H9 (cell line): ENCODE measurements around the gene TNRC6C. TPM values are rescaled to one million over a fixed set of nuclear protein-coding genes. Genes with fewer than 3 reads are reported as not detected.

Source experiments
- DNase-seq: peaks from one replicate; pipeline ENCODE4 v3.0.0-alpha.2; 2017
- H2AFZ ChIP-seq: one replicate; pipeline ENCODE4 v1.6.1; 2013; ENCODE audit warnings: mild to moderate bottlenecking, low read length, control low read depth, moderate library complexity
- H2AK5ac ChIP-seq: 2 replicates; pipeline ENCODE4 v1.6.1; 2013; ENCODE audit warnings: low read length, control low read depth, mixed read lengths; ENCODE audit not compliant: insufficient read length
- H2BK120ac ChIP-seq: one replicate; pipeline ENCODE4 v1.6.1; 2013; ENCODE audit warnings: low read depth, mild to moderate bottlenecking, low read length, control low read depth, inconsistent platforms; ENCODE audit not compliant: poor library complexity, severe bottlenecking
- H2BK12ac ChIP-seq: 2 replicates; pipeline ENCODE4 v1.6.1; 2013; ENCODE audit warnings: low read length, control low read depth, mixed read lengths, low read depth; ENCODE audit not compliant: insufficient read length
- H2BK15ac ChIP-seq: 2 replicates; pipeline ENCODE4 v1.6.1; 2013; ENCODE audit warnings: low read depth, low read length, control low read depth
- H2BK20ac ChIP-seq: one replicate; pipeline ENCODE4 v1.6.1; 2013; ENCODE audit warnings: low read depth, mild to moderate bottlenecking, low read length, control low read depth, inconsistent platforms; ENCODE audit not compliant: poor library complexity, severe bottlenecking
- H2BK5ac ChIP-seq: 2 replicates; pipeline ENCODE4 v1.6.1; 2013; ENCODE audit warnings: low read length, control low read depth, mixed read lengths; ENCODE audit not compliant: insufficient read length
- H3K14ac ChIP-seq: 2 replicates; pipeline ENCODE4 v1.6.1; 2013; ENCODE audit warnings: low read length, control low read depth; ENCODE audit not compliant: insufficient read depth
- H3K18ac ChIP-seq: 2 replicates; pipeline ENCODE4 v1.6.1; 2013; ENCODE audit warnings: low read depth, mild to moderate bottlenecking, mixed read lengths, low read length, control low read depth; ENCODE audit not compliant: insufficient read length
- H3K23ac ChIP-seq: 2 replicates; pipeline ENCODE4 v1.6.1; 2013; ENCODE audit warnings: low read length, control low read depth, mixed read lengths, low read depth; ENCODE audit not compliant: insufficient read length
- H3K23me2 ChIP-seq: 2 replicates; pipeline ENCODE4 v1.6.1; 2013; ENCODE audit warnings: low read depth, mild to moderate bottlenecking, mixed read lengths, low read length, control low read depth; ENCODE audit not compliant: insufficient read length, poor library complexity, severe bottlenecking
- H3K27ac ChIP-seq: 2 replicates; pipeline ENCODE4 v1.5.1; 2013; ENCODE audit warnings: low read length, control low read depth, mixed read lengths, low read depth; ENCODE audit not compliant: insufficient read length
- H3K27me3 ChIP-seq: 2 replicates; pipeline ENCODE4 v1.6.1; 2013; ENCODE audit warnings: low read length, control low read depth, inconsistent platforms; ENCODE audit not compliant: insufficient read depth
- H3K4ac ChIP-seq: 2 replicates; pipeline ENCODE4 v1.6.1; 2013; ENCODE audit warnings: low read depth, mild to moderate bottlenecking, control low read depth, inconsistent platforms, low read length, moderate library complexity
- H3K4me1 ChIP-seq: 2 replicates; pipeline ENCODE4 v1.6.1; 2013; ENCODE audit warnings: low read length, control low read depth, inconsistent platforms; ENCODE audit not compliant: insufficient read depth
- H3K4me2 ChIP-seq: 2 replicates; pipeline ENCODE4 v1.6.1; 2013; ENCODE audit warnings: low read length, control low read depth, mixed read lengths; ENCODE audit not compliant: insufficient read length, insufficient read depth
- H3K56ac ChIP-seq: 2 replicates; pipeline ENCODE4 v1.6.1; 2013; ENCODE audit warnings: low read depth, mild to moderate bottlenecking, mixed read lengths, low read length, control low read depth; ENCODE audit not compliant: insufficient read length
- H3K79me1 ChIP-seq: 2 replicates; pipeline ENCODE4 v1.6.1; 2013; ENCODE audit warnings: low read depth, mild to moderate bottlenecking, moderate library complexity, low read length, control low read depth, inconsistent platforms; ENCODE audit not compliant: insufficient read depth, poor library complexity, severe bottlenecking
- H3K79me2 ChIP-seq: 2 replicates; pipeline ENCODE4 v1.6.1; 2013; ENCODE audit warnings: low read length, control low read depth, inconsistent platforms; ENCODE audit not compliant: insufficient read depth
- H3K9ac ChIP-seq: 2 replicates; pipeline ENCODE4 v1.6.1; 2013; ENCODE audit warnings: low read length, control low read depth, mixed read lengths; ENCODE audit not compliant: insufficient read length; ENCODE audit errors: extremely low read depth
- H3K9me3 ChIP-seq: one replicate; pipeline ENCODE4 v1.6.1; 2013; ENCODE audit warnings: low read depth, low read length, inconsistent platforms; ENCODE audit not compliant: control insufficient read depth
- H3T11ph ChIP-seq: one replicate; pipeline ENCODE4 v1.6.1; 2013; ENCODE audit warnings: mild to moderate bottlenecking, low read length, control low read depth, inconsistent platforms
- H4K20me1 ChIP-seq: one replicate; pipeline ENCODE4 v1.6.1; 2013; ENCODE audit not compliant: control insufficient read depth, insufficient read length, insufficient read depth
- H4K5ac ChIP-seq: 2 replicates; pipeline ENCODE4 v1.6.1; 2013; ENCODE audit warnings: low read depth, mild to moderate bottlenecking, mixed read lengths, low read length, control low read depth; ENCODE audit not compliant: insufficient read length
- H4K8ac ChIP-seq: replicated peaks from 2 replicates; pipeline ENCODE4 v1.6.1; 2013; ENCODE audit warnings: low read length, control low read depth, mixed read lengths, low read depth; ENCODE audit not compliant: insufficient read length
- H4K91ac ChIP-seq: 2 replicates; pipeline ENCODE4 v1.6.1; 2013; ENCODE audit warnings: low read depth, mild to moderate bottlenecking, moderate library complexity, mixed read lengths, low read length, control low read depth; ENCODE audit not compliant: insufficient read length
- H3K27ac Mint-ChIP-seq, 3 experiments: 2 replicates in 2 of 3; 3 replicates in 1 of 3; pipeline ENCODE4 v1.8.0; 2020 to 2021; ENCODE audit warnings: mixed read lengths in 3 of 3, mild to moderate bottlenecking in 1 of 3, moderate library complexity in 1 of 3
- H3K27me3 Mint-ChIP-seq: 2 replicates; pipeline ENCODE4 v1.8.0; 2021; ENCODE audit warnings: low read depth, mild to moderate bottlenecking, moderate library complexity, mixed read lengths
- H3K36me3 Mint-ChIP-seq, 3 experiments: 2 replicates in 2 of 3; 3 replicates in 1 of 3; pipeline ENCODE4 v1.8.0; 2020 to 2021; ENCODE audit warnings: low read depth in 3 of 3, mixed read lengths in 3 of 3; ENCODE audit not compliant: insufficient read depth in 1 of 3
- H3K4me1 Mint-ChIP-seq, 2 experiments: 2 replicates each; pipeline ENCODE4 v1.8.0; 2020; ENCODE audit warnings: mixed read lengths in 2 of 2
- H3K4me3 Mint-ChIP-seq, 2 experiments: 2 replicates in 1 of 2; 3 replicates in 1 of 2; pipeline ENCODE4 v1.8.0; 2020 to 2021; ENCODE audit warnings: mild to moderate bottlenecking in 2 of 2, mixed read lengths in 2 of 2, moderate library complexity in 1 of 2
- H3K9me3 Mint-ChIP-seq, 2 experiments: 2 replicates in 1 of 2; 3 replicates in 1 of 2; pipeline ENCODE4 v1.8.0; 2020; ENCODE audit warnings: mild to moderate bottlenecking in 2 of 2, mixed read lengths in 2 of 2, moderate library complexity in 1 of 2
- CTCF ChIP-seq: fragments of 200-600 bp; sonication (generic); conservative IDR thresholded peaks from 3 replicates; pipeline ENCODE4 v1.8.0; 2021; ENCODE audit warnings: antibody characterized with exemption, mild to moderate bottlenecking
- WGBS: extraction: QIAGEN DNeasy Blood & Tissue Kit; methylation state at CpG from one replicate; pipeline ENCODE4 v1.1.7; 2013; ENCODE audit warnings: missing lambda C conversion rate, low lambda C conversion rate, mixed read lengths; ENCODE audit not compliant: insufficient read length; ENCODE audit errors: extremely low coverage; 5-methylcytosine and 5-hydroxymethylcytosine counted together
- total RNA-seq: library from RNA; stranded (reverse); gene quantifications from 2 replicates; pipeline ENCODE4 v1.2.1, GENCODE V29; 2021

TNRC6C gene
- total RNA-seq, 1 experiment from 2014 or later, result 24.7 TPM

- no peak overlapping the region for H2BK20ac ChIP-seq
- no peak overlapping the region for H2AK5ac ChIP-seq
- H4K20me1 ChIP-seq, result no peaks in the 10 kb centered on the region
- H3T11ph ChIP-seq, result no peak overlapping the region
- no peak overlapping the region for H3K27ac ChIP-seq
- Mint-ChIP-seq H3K4me3 (peak overlapping the region; percentile 81 to 85), H3K9me3 (no peaks in the 10 kb centered on the region; a peak in 2 of 5 replicates), H3K27ac (0 out of 7 replicates have a peak overlapping the region, but pooled peaks of 1 of the 3 experiments have one; percentile 73), H3K27me3 (peaks cover 4% of the 10 kb centered on the region), H3K36me3 (peaks cover 7 to 19% (median 17%) of the 10 kb centered on the region in 3 experiments), H3K4me1 (peaks cover 24% of the 10 kb centered on the region in 2 experiments)
- H2BK12ac ChIP-seq, result no peak overlapping the region
- no peak overlapping the region for H4K91ac ChIP-seq
- peak overlapping the region; percentile 64 for H3K4me2 ChIP-seq
- no peaks in the 10 kb centered on the region; the same call in 1 of the 2 replicates for H3K79me2 ChIP-seq
- H2BK5ac ChIP-seq, result no peak overlapping the region
- no peak overlapping the region for H2BK15ac ChIP-seq
- no peak overlapping the region for H4K5ac ChIP-seq
- no peaks in the 10 kb centered on the region for H3K9me3 ChIP-seq
- no peaks in the 10 kb centered on the region for H3K79me1 ChIP-seq
- peak overlapping the region; percentile 32 for H3K18ac ChIP-seq
- no peak overlapping the region for H3K9ac ChIP-seq
- peaks cover 10% of the 10 kb centered on the region; the same call in 1 of the 2 replicates for H3K4me1 ChIP-seq
- DNase-seq, result no peak
- no peaks in the 10 kb centered on the region; the same call in 1 of the 2 replicates for H3K27me3 ChIP-seq
- H3K14ac ChIP-seq, result no peak overlapping the region; the same call in 1 of the 2 replicates
- H2BK120ac ChIP-seq, result no peak overlapping the region
- no peak overlapping the region for H3K23ac ChIP-seq
- H2AFZ ChIP-seq, result no peak overlapping the region
- H4K8ac ChIP-seq, result no peak overlapping the region
- no peak overlapping the region for H3K4ac ChIP-seq
- no peak overlapping the region for H3K56ac ChIP-seq
- WGBS, result no CpG with 5 or more reads among the region's 6 CpGs
- no peak for TF ChIP-seq CTCF
- peaks cover 19% of the 10 kb centered on the region for H3K23me2 ChIP-seq
Observed at GRCh38 chr17:78126895-78127238, 168.4 kb downstream of the TNRC6C start.
